ENCODE data around the gene IGFL1.

IGFL1 gene

GRCh38 chr19:46279177-46279576, 49.6 kb downstream of the IGFL1 start:
- no peak overlapping the region for H3K4me3 ChIP-seq (replicated peaks; ENCODE audit: low read depth, low read length)
- no peak for DNase-seq (ENCODE audit: extremely low read depth, low read depth)
- no peak for TF ChIP-seq CTCF (IDR thresholded peaks at IDR 0.05; ENCODE audit: low read depth, low read length, missing control alignments)
